Fibroblast of skin of back (primary cell): Measurements from ENCODE around the gene LSM10.

Experiments used
- DNase-seq: peaks from one replicate; pipeline ENCODE4 v3.0.0-alpha.2; 2013

Gene LSM10

GRCh38 chr1:36382231-36382630 is 15.5 kb downstream of the LSM10 start:
- DNase-seq = no peak

- no peak for DNase-seq
Measured at GRCh38 chr1:36381405-36381804, 16.3 kb downstream of the LSM10 start.

DNA sequence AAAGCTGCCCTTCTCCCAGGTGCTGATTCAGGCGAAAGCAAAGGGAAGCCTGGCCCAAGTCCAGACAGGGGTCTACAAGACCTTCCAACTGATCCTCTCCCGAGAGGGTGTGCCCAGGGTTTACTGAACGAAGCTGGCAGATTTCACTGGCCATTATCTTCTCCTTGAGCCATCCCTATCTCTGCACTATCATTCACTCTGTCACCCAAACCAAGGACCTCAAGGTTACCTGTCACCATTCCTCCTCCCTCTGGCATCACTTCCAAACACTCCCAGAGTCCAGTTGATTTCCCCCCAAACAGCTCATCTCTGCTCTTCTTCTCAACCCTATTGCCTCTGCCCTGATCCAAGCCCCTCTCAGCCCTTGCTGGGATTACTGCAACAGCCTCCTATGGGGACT is 16.9 kb downstream of the LSM10 start:
- DNase-seq = no peak

DNA sequence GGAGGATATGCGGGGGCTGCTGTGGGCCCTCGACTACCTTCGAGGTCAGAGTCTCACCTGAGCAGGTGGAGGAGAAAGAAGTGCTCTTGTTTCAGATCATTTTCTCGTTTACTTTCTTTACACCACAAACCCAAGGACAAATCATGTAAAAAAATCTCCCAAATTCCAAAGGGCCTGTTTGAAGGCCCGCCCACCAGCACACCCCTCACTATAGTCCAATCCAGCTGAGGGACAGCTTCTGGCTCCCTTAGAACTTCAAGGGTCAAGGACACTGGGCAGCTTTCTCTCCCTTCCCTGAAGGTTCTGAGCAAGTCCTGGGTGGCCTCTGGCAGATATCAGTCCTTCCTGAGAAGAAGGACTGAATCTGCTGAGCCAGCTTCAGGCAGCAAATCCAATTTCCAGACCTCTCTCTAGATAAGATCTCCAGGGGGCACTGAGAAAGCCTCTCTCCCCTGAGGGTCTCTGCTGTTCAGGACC is 17.5 kb downstream of the LSM10 start:
- no peak for DNase-seq

DNA sequence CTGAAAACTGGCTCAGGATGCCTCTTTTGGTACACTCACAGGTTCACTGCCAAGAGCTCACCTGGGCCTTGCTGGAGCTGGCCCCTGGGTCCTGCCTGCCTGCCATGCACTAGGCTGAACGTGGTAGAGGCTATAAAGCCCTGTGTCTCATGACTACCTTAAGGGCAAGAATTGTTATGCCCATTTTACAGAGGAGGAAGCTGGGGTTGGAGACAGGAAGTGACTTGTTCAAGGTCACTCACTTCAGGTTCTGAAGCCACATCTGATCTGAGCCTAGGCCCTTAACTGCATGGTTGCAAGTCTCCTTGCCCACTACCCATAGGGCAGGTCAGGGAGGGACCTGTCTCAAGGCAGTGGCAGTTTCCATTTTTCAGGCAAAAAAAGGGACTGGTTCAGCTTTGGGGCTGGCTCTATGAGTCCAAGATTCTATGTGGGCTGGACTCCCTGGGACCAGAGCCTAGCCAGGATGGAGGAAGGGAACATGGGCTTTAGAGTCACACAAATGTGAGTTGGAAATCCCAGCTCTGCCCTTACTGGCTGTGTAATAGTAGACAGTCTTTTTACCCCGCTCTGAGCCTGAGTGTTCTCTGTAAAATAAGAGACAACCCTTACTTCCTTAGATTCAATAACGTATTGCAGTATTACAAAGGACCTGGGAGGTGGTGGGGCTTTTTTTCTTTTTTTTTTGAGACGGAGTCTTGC is 19.8 kb downstream of the LSM10 start:
- no peak for DNase-seq

DNA sequence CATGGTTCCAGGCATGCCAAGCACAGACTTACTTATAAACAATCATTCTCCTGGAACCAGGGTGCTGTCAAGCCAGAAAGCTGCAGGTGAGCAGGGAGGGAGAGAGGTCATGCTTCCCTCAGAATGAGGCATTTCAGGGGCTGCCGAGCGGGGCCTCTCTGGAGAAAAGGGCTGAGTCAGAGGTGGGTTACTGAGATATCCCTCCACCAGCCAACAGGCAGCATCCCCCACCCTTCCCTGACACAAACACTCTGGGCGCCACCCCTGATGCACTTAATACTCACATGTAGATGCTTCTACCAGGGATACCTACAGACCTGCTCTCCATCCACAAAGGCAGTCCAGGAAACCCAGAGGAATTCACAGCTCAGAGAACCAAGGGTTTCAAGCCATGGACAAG is 25.1 kb downstream of the LSM10 start:
- DNase-seq = no peak

GRCh38 chr1:36369061-36369861 is 28.4 kb downstream of the LSM10 start:
- peak; percentile 69 for DNase-seq

- DNase-seq = no peak
Measured at GRCh38 chr1:36367798-36368197, 29.9 kb downstream of the LSM10 start.

- no peak for DNase-seq
Measured at GRCh38 chr1:36367066-36367465, 30.6 kb downstream of the LSM10 start.

DNA sequence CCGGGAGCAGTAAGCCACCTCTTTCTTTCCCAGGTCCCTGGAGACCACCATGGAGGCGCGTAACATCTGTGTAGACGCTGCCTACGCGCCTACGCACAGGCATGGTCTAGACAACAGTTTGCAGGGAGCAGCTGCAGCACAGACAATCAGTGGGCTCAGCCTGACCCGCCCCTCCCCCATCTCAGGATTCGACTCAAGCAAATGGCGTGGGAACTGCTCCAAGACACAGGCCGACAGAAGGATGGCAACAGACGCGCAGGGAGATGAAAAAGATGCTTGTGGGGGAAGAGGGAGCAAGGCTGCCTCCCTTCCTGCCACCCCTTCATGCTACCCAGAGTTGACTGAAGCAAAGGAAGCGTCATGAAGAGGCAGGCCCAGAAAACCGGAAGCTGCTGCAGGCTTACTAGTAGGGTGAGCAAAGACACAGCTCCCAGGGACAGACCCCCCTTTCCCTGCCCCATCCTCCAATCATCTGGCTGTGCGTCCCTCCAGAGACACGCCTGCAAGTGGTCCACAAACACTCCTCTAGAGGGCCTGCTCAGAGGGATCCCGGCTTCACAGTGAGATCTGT is 31.5 kb downstream of the LSM10 start:
- peak; percentile 86 for DNase-seq

DNA sequence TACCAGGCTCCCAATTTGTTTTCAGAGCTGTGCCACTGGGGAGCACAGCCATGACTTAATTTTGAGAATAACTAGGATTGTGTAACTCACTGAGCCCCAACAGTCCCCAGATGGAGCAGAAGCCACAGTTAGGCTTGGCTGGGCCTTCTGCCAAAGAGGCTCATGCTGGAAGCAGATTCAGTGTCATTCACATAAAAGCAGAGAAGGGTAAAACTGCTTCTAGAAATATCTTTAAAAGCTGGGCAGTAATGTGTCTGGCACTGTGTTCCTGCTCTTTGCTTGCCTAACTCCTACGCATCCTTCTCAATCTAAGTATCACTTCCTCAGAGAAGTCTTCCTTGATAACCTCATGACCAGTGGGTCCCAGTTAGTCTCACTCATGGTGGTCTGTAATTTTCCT is 32.3 kb downstream of the LSM10 start:
- peak; percentile 43 for DNase-seq

DNA sequence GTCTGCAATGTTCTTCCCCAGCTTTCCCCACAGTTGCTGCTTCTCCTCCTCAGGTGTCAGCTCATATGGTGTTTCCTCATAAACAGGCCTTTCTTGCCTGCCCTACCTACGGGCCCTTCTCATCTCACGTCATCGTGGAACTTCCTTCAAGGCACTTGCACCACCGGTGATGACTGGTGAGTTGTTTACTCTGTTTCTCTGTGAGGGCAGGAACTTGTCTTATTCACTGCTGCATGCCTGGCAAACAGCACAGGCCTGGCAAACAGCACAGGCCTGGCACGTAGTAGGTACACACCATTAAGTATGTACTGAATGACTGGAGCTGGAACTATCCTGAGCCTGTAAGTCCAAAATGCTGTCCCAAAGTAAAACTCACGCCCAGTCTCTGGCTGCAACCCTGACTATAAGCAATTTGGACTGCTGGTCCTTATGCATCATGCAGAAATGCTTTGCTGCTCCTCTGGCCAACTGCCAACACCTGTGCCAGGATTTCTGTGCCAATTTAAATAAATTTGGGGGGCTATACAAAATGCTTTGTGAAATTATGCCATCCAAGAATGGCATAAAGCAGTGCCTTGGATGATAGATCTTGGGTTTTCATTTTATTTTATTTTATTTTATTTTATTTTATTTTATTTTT is 37.7 kb downstream of the LSM10 start:
- DNase-seq = no peak

- DNase-seq = no peak
Measured at GRCh38 chr1:36359383-36359782, 38.3 kb downstream of the LSM10 start.

DNA sequence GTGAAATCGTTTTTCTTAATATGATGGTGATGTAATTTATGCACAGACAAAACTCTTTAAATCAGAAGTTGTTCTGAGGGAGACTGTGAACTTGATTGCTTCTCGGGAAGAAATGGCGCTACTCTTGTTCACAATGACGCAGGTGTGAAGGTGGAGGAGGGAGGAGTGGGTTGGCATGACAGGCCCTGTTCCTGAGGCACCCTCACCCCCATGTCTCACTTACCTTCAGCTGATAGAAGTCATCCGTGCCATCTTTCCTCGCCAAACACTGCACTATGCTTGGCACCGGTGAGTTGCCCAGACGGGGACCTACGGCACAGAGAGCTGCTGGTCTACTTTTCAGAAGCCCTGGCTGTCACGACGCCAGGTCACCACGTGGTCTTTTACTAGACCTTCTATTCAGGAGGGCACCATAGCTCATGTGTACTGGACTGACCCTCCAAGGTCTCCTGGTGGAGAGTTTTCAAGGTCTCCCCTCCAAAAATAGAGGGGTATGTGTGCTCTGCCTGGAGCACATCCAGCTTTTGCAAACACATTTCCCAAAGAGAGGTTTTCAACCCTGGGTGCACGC is 39.1 kb downstream of the LSM10 start:
- DNase-seq = no peak

GRCh38 chr1:36355811-36356210 is 41.9 kb downstream of the LSM10 start:
- no peak for DNase-seq

GRCh38 chr1:36354486-36354885 is 43.2 kb downstream of the LSM10 start:
- no peak for DNase-seq

- peak; percentile 63 for DNase-seq
Measured at GRCh38 chr1:36352910-36353878, 44.5 kb downstream of the LSM10 start.

DNA sequence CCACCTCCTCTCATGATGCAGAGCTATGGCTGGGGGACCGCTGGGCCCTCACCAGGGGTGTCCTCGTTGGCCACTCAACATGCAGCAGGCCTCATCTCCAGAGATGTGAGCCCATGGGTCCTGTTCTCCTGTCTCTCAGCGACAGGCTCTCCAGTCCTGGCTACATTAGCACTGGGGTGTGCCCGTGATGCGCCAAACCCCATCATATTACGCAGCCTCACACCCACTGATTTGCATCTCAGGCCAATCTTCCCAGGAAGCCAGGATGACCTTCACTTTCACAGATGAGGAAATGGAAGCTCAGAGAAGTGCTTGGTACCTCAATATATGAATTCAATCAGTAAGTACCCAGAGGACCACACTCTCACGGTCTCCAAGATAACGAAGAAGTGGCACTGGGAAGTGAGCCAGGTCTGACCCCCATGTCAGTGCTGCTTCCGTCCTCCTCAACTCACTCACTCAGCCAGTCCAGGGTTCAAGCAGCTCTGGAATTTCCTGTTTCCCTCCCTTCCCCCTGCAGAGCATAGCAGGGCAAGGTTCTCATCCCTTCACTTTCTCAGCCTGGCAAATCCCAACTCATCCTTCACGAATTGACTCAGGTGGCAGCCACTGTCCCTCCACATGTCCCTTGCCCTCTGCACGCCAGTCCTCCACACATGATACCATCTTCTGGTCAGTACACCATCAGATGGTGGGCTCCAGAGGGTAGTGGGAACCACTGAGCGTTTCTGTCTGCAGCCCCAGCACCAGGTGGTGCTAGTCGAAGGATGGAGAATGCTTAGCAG is 45.4 kb downstream of the LSM10 start:
- peak; percentile 90 for DNase-seq

- peak; percentile 98 for DNase-seq
Measured at GRCh38 chr1:36351227-36351977, 46.3 kb downstream of the LSM10 start.

DNA sequence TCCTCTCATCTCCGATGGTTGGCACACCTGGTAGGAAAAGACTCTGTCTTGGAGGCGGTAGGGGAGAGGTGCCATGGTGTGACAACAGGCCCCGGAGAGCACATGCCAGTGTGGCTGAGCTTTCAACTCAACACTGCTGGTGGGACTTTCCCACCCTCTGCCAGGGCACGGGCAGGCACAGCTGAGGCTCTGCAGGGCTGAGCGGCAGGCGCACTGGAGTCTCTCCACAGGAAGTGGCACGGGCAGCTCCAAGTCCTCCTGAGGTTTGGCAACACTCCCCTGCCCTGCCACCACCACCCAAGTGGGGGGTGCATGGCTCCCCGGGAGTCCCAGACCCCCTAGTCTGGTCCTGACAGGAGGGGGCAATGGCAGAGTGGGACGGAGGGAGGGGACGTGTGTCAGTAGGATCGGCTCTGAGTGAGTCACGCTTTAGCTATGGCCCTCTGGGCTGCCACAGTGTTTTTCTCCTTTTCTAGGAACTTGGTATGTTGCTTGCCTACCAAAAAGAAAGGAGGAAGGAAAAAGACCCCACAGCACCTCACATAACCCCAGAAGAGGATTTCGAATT is 47.0 kb downstream of the LSM10 start:
- peak; percentile 95 for DNase-seq
